HFFc6 (cell line): ENCODE results near the gene SLC6A2. TPM values are rescaled to one million over a fixed set of nuclear protein-coding genes. Genes with fewer than 3 reads are reported as not detected.

Experiments
- DNase-seq: peaks from one replicate; pipeline ENCODE4 v3.0.0-alpha.2; 2018
- H3K27ac Mint-ChIP-seq: 2 replicates; pipeline ENCODE4 v1.8.0; 2020; ENCODE audit warnings: mild to moderate bottlenecking, mixed read lengths
- H3K27me3 Mint-ChIP-seq: 2 replicates; pipeline ENCODE4 v1.8.0; 2021; ENCODE audit warnings: mild to moderate bottlenecking, moderate library complexity, mixed read lengths; ENCODE audit not compliant: insufficient read depth
- H3K36me3 Mint-ChIP-seq: 2 replicates; pipeline ENCODE4 v1.8.0; 2021; ENCODE audit warnings: low read depth, mixed read lengths
- H3K4me1 Mint-ChIP-seq: 2 replicates; pipeline ENCODE4 v1.8.0; 2020; ENCODE audit warnings: low read depth, mixed read lengths
- H3K4me3 Mint-ChIP-seq: 2 replicates; pipeline ENCODE4 v1.8.0; 2020; ENCODE audit warnings: mild to moderate bottlenecking, moderate library complexity, mixed read lengths
- H3K9me3 Mint-ChIP-seq: 2 replicates; pipeline ENCODE4 v1.8.0; 2020; ENCODE audit warnings: mild to moderate bottlenecking, mixed read lengths
- total RNA-seq, 6 experiments: library from RNA; stranded (reverse); fragmentation: NEBNext Ultra II Directional; extraction: Animal tissue kit (Norgen Biotek cat#: 25700); gene quantifications; 2 replicates in 1 of 6; 3 replicates in 5 of 6; pipeline ENCODE4 v1.2.3, GENCODE V29; 2021
- TF ChIP-seq, protein P1 (sequence below): fragments of 200-600 bp; sonication (generic); IDR thresholded peaks from 2 replicates; pipeline ENCODE4 v1.5.0; 2021; ENCODE audit warnings: antibody characterized with exemption, mild to moderate bottlenecking

The SLC6A2 gene
- total RNA-seq, 6 experiments from 2014 or later = not detected

DNA sequence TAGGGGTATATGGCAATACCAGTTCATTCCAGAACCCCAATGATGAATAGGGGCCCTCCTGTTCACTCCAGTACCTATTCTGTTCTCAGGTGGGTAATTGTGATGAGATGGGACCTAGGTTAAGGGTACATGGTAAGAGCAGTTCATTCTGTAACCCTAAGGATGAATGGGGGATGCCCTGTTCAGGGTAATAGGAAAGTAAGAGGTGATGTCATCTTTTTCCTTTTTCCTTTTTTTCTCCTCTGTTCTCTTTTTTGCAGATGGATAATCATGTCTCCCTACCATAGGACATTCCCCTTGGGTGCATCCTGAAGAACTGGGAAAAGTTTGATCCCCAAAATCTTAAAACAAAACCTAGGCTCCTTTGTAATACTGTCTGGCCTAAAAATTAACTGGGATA, 25.0 kb upstream of the SLC6A2 start:
- Mint-ChIP-seq H3K27ac (no peak overlapping the region), H3K4me1 (no peaks in the 10 kb centered on the region), H3K9me3 (no peaks in the 10 kb centered on the region), H3K36me3 (no peaks in the 10 kb centered on the region), H3K27me3 (peaks cover 6% of the 10 kb centered on the region; the same call in 1 of the 2 replicates), H3K4me3 (no peak overlapping the region)
- no peak for DNase-seq
- TF ChIP-seq, protein P1, sequence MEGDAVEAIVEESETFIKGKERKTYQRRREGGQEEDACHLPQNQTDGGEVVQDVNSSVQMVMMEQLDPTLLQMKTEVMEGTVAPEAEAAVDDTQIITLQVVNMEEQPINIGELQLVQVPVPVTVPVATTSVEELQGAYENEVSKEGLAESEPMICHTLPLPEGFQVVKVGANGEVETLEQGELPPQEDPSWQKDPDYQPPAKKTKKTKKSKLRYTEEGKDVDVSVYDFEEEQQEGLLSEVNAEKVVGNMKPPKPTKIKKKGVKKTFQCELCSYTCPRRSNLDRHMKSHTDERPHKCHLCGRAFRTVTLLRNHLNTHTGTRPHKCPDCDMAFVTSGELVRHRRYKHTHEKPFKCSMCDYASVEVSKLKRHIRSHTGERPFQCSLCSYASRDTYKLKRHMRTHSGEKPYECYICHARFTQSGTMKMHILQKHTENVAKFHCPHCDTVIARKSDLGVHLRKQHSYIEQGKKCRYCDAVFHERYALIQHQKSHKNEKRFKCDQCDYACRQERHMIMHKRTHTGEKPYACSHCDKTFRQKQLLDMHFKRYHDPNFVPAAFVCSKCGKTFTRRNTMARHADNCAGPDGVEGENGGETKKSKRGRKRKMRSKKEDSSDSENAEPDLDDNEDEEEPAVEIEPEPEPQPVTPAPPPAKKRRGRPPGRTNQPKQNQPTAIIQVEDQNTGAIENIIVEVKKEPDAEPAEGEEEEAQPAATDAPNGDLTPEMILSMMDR = no peak

DNA sequence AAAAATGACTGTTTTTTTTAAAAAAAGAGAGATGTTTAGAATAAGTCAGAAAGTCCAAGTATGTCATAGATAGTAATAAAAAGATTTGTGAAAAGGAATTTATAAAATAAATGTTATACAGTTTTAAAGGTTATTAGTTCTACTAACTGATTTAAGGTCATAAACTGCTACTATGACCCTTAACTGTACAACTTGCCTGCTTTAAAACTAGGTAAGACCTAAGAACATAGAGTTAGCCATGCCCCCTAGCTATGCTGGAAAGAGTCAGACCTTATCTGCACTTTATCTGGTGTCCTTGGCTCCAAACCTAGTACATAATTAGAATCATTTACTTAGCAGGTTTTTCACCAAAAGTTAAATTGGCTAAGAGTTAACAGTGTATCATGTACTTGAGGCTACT, 23.5 kb upstream of the SLC6A2 start:
- no peak for DNase-seq
- H3K9me3 Mint-ChIP-seq = no peaks in the 10 kb centered on the region
- H3K4me3 Mint-ChIP-seq = no peak overlapping the region
- no peaks in the 10 kb centered on the region for H3K36me3 Mint-ChIP-seq
- H3K4me1 Mint-ChIP-seq = no peaks in the 10 kb centered on the region
- peaks cover 7% of the 10 kb centered on the region for H3K27me3 Mint-ChIP-seq
- no peak overlapping the region for H3K27ac Mint-ChIP-seq
- TF ChIP-seq, protein P1 = no peak

GRCh38 chr16:55634193-55634592, 21.6 kb upstream of the SLC6A2 start:
- TF ChIP-seq, protein P1 = no peak
- Mint-ChIP-seq H3K27me3 (peaks cover 18% of the 10 kb centered on the region), H3K27ac (no peak overlapping the region), H3K4me3 (no peak overlapping the region), H3K4me1 (no peaks in the 10 kb centered on the region), H3K9me3 (no peaks in the 10 kb centered on the region), H3K36me3 (no peaks in the 10 kb centered on the region)
- DNase-seq = no peak

GRCh38 chr16:55638256-55638655, 17.5 kb upstream of the SLC6A2 start:
- Mint-ChIP-seq H3K27me3 (peaks cover 19% of the 10 kb centered on the region), H3K9me3 (no peaks in the 10 kb centered on the region), H3K27ac (no peak overlapping the region), H3K4me3 (no peak overlapping the region), H3K4me1 (peaks cover 9% of the 10 kb centered on the region; the same call in 1 of the 2 replicates), H3K36me3 (no peaks in the 10 kb centered on the region)
- no peak for DNase-seq
- TF ChIP-seq, protein P1 = no peak

DNA sequence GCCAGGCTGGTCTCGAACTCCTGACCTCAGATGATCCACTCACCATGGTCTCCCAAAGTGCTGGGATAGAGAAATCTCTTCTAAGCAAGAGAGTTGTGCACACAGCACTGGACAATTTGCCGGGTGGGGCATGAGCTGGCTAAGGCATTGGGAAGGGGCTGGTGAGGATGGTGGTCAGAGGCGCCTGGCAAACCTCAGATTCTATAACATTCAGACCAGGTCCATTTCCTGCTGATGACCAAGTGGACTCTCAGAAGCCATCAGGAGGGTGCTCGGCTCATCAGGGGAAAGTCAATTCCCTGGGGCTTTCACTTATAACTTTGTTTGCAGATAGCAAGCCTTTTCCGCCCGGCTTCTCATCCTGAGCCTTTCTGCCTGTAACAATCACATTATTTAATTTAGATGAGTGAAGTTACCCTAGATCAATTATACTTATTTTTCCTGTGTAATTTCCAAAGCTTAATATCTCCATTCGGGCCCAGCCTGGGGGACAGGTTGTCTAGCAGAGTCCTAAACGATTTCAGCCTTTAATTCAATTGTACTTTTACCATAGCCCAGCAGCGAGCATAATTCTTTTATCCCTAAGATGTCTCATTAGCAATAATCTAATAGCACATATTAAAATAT, 15.0 kb upstream of the SLC6A2 start:
- TF ChIP-seq, protein P1 = no peak
- Mint-ChIP-seq H3K4me1 (peaks cover 9% of the 10 kb centered on the region; the same call in 1 of the 2 replicates), H3K4me3 (no peak overlapping the region), H3K27me3 (peaks cover 25% of the 10 kb centered on the region), H3K36me3 (no peaks in the 10 kb centered on the region), H3K9me3 (no peaks in the 10 kb centered on the region), H3K27ac (no peak overlapping the region)
- DNase-seq = no peak
